Activated CD4-positive, alpha-beta memory T cell treated with anti-CD3 and anti-CD28 coated beads for 36 hours (primary cell): ENCODE results near the gene GOLGA5. TPM values are rescaled to one million over a fixed set of nuclear protein-coding genes. Genes with fewer than 3 reads are reported as not detected.

Experiments
- CTCF ChIA-PET: fragments of 350-600 bp; sonication (Branson Sonifier 250); formaldehyde crosslinking; loops from one replicate; lab custom pipeline; 2021; ENCODE audit warnings: antibody characterized with exemption, inconsistent platforms; lab: Charles Lee
- POLR2A ChIA-PET: fragments of 350-600 bp; sonication (Branson Sonifier 250); formaldehyde crosslinking; loops from one replicate; lab custom pipeline; 2021; ENCODE audit warnings: antibody characterized with exemption; lab: Charles Lee
- DNase-seq: peaks from one replicate; pipeline ENCODE4 v3.0.0-alpha.2; 2020
- H3K27ac Mint-ChIP-seq: one replicate; pipeline ENCODE4 v1.8.0; 2021; ENCODE audit warnings: mixed read lengths
- H3K27me3 Mint-ChIP-seq: one replicate; pipeline ENCODE4 v1.8.0; 2021; ENCODE audit warnings: mixed read lengths
- H3K36me3 Mint-ChIP-seq: one replicate; pipeline ENCODE4 v1.8.0; 2021; ENCODE audit warnings: mixed read lengths
- H3K4me1 Mint-ChIP-seq: one replicate; pipeline ENCODE4 v1.8.0; 2021; ENCODE audit warnings: low read depth, mixed read lengths
- H3K4me3 Mint-ChIP-seq: one replicate; pipeline ENCODE4 v1.8.0; 2021; ENCODE audit warnings: mild to moderate bottlenecking, mixed read lengths
- H3K9me3 Mint-ChIP-seq: one replicate; pipeline ENCODE4 v1.8.0; 2021; ENCODE audit warnings: mixed read lengths
- intact Hi-C: fragments of 100-400 bp; cut with micrococcal nuclease; formaldehyde crosslinking; loops from one replicate; pipeline ENCODE4 v1.15.1; 2023
- total RNA-seq, 2 experiments: library from RNA; stranded (reverse); gene quantifications; one replicate each; pipeline ENCODE4 v1.2.3, GENCODE V29; 2021

GOLGA5 gene
- total RNA-seq, 2 experiments from 2014 or later: 20.7 to 22.5 TPM

GRCh38 chr14:92866901-92867865 is 73.1 kb downstream of the GOLGA5 start:
- peaks cover 6% of the 10 kb centered on the region for H3K27me3 Mint-ChIP-seq
- H3K27ac Mint-ChIP-seq: no peak overlapping the region
- no peak for DNase-seq
- H3K4me1 Mint-ChIP-seq: no peaks in the 10 kb centered on the region
- ChIA-PET CTCF (no interaction called here), POLR2A (no interaction called here)
- H3K36me3 Mint-ChIP-seq: no peaks in the 10 kb centered on the region
- intact Hi-C loops: no loop called here
- peaks cover 9% of the 10 kb centered on the region for H3K9me3 Mint-ChIP-seq
- H3K4me3 Mint-ChIP-seq: no peak overlapping the region

- CTCF ChIA-PET: no interaction called here
- H3K4me1 Mint-ChIP-seq: no peaks in the 10 kb centered on the region
- POLR2A ChIA-PET: no interaction called here
- intact Hi-C loops: no loop called here
- no peaks in the 10 kb centered on the region for H3K9me3 Mint-ChIP-seq
- no peak overlapping the region for H3K27ac Mint-ChIP-seq
- no peak overlapping the region for H3K4me3 Mint-ChIP-seq
- H3K27me3 Mint-ChIP-seq: peaks cover 5% of the 10 kb centered on the region
- DNase-seq: no peak
- no peaks in the 10 kb centered on the region for H3K36me3 Mint-ChIP-seq
Measured at GRCh38 chr14:92874962-92875661, 81.0 kb downstream of the GOLGA5 start.

GRCh38 chr14:92877757-92878431 is 83.8 kb downstream of the GOLGA5 start:
- Mint-ChIP-seq H3K27me3 (peaks cover 13% of the 10 kb centered on the region), H3K36me3 (no peaks in the 10 kb centered on the region), H3K4me3 (no peak overlapping the region), H3K9me3 (no peaks in the 10 kb centered on the region), H3K4me1 (no peaks in the 10 kb centered on the region), H3K27ac (no peak overlapping the region)
- no peak for DNase-seq
- intact Hi-C loops: no loop called here
- ChIA-PET CTCF (no interaction called here), POLR2A (no interaction called here)

GRCh38 chr14:92880351-92880750 is 86.2 kb downstream of the GOLGA5 start:
- POLR2A ChIA-PET: no interaction called here
- Mint-ChIP-seq H3K27me3 (peaks cover 17% of the 10 kb centered on the region), H3K9me3 (no peaks in the 10 kb centered on the region), H3K4me1 (no peaks in the 10 kb centered on the region), H3K36me3 (no peaks in the 10 kb centered on the region), H3K27ac (no peak overlapping the region), H3K4me3 (no peak overlapping the region)
- CTCF ChIA-PET: no interaction called here
- intact Hi-C loops: no loop called here
- DNase-seq: no peak

GRCh38 chr14:92880851-92881250 is 86.7 kb downstream of the GOLGA5 start:
- Mint-ChIP-seq H3K4me1 (no peaks in the 10 kb centered on the region), H3K27me3 (peaks cover 17% of the 10 kb centered on the region), H3K36me3 (no peaks in the 10 kb centered on the region), H3K4me3 (no peak overlapping the region), H3K27ac (no peak overlapping the region), H3K9me3 (no peaks in the 10 kb centered on the region)
- POLR2A ChIA-PET: no interaction called here
- intact Hi-C loops: no loop called here
- CTCF ChIA-PET: no interaction called here
- no peak for DNase-seq

GRCh38 chr14:92883066-92883465 is 89.0 kb downstream of the GOLGA5 start:
- Mint-ChIP-seq H3K4me1 (no peaks in the 10 kb centered on the region), H3K27ac (no peak overlapping the region), H3K36me3 (no peaks in the 10 kb centered on the region), H3K27me3 (peaks cover 17% of the 10 kb centered on the region), H3K9me3 (no peaks in the 10 kb centered on the region), H3K4me3 (no peak overlapping the region)
- ChIA-PET CTCF (no interaction called here), POLR2A (no interaction called here)
- intact Hi-C loops: no loop called here
- no peak for DNase-seq

- CTCF ChIA-PET: interaction anchor here (0.6 kb wide), 1 partner anchor 635 kb away, joined by 4 read pairs; no protein-coding TSS in a partner anchor
Measured at GRCh38 chr14:92884410-92884809, 90.3 kb downstream of the GOLGA5 start.

GRCh38 chr14:92885279-92886061 is 91.4 kb downstream of the GOLGA5 start:
- DNase-seq: no peak
- ChIA-PET CTCF (no interaction called here), POLR2A (no interaction called here)
- peaks cover 10% of the 10 kb centered on the region for H3K27me3 Mint-ChIP-seq
- no peaks in the 10 kb centered on the region for H3K36me3 Mint-ChIP-seq
- no peak overlapping the region for H3K27ac Mint-ChIP-seq
- no peaks in the 10 kb centered on the region for H3K9me3 Mint-ChIP-seq
- H3K4me3 Mint-ChIP-seq: no peak overlapping the region
- H3K4me1 Mint-ChIP-seq: no peaks in the 10 kb centered on the region
- intact Hi-C loops: no loop called here

More at GRCh38 chr14:92884410-92884809, 90.3 kb downstream of the GOLGA5 start:
- no peaks in the 10 kb centered on the region for H3K9me3 Mint-ChIP-seq
- intact Hi-C loops: no loop called here
- no peak overlapping the region for H3K4me3 Mint-ChIP-seq
- no peak for DNase-seq
- H3K4me1 Mint-ChIP-seq: no peaks in the 10 kb centered on the region
- no peak overlapping the region for H3K27ac Mint-ChIP-seq
- POLR2A ChIA-PET: no interaction called here
- H3K27me3 Mint-ChIP-seq: peaks cover 14% of the 10 kb centered on the region
- no peaks in the 10 kb centered on the region for H3K36me3 Mint-ChIP-seq

- POLR2A ChIA-PET: no interaction called here
- Mint-ChIP-seq H3K4me1 (peaks cover 6% of the 10 kb centered on the region), H3K36me3 (no peaks in the 10 kb centered on the region), H3K27me3 (peaks cover 7% of the 10 kb centered on the region), H3K27ac (no peak overlapping the region), H3K9me3 (no peaks in the 10 kb centered on the region), H3K4me3 (no peak overlapping the region)
- CTCF ChIA-PET: no interaction called here
- DNase-seq: no peak
- intact Hi-C loops: no loop called here
Measured at GRCh38 chr14:92886337-92886736, 92.2 kb downstream of the GOLGA5 start.

- no peak overlapping the region for H3K27ac Mint-ChIP-seq
- H3K4me3 Mint-ChIP-seq: no peak overlapping the region
- POLR2A ChIA-PET: no interaction called here
- intact Hi-C loops: no loop called here
- no peaks in the 10 kb centered on the region for H3K9me3 Mint-ChIP-seq
- H3K4me1 Mint-ChIP-seq: peaks cover 12% of the 10 kb centered on the region
- CTCF ChIA-PET: no interaction called here
- H3K36me3 Mint-ChIP-seq: no peaks in the 10 kb centered on the region
- H3K27me3 Mint-ChIP-seq: peaks cover 4% of the 10 kb centered on the region
- no peak for DNase-seq
Measured at GRCh38 chr14:92887157-92887556, 93.1 kb downstream of the GOLGA5 start.

GRCh38 chr14:92888896-92889295 is 94.8 kb downstream of the GOLGA5 start:
- POLR2A ChIA-PET: no interaction called here
- no peak for DNase-seq
- Mint-ChIP-seq H3K27me3 (peaks cover 4% of the 10 kb centered on the region), H3K4me1 (peaks cover 21% of the 10 kb centered on the region), H3K27ac (no peak overlapping the region), H3K36me3 (peaks cover 1% of the 10 kb centered on the region), H3K4me3 (no peak overlapping the region), H3K9me3 (peaks cover 13% of the 10 kb centered on the region)
- CTCF ChIA-PET: no interaction called here
- intact Hi-C loops: no loop called here
